OCI-LY3 (cell line): ENCODE measurements around the gene BICD1.

Experiments
- H2AFZ ChIP-seq: fragments of 200-600, 300-600 bp; shearing (Covaris generic); 2 replicates; pipeline ENCODE4 v1.6.0; 2014; ENCODE audit warnings: antibody characterized with exemption, low read depth, low read length
- H3K27ac ChIP-seq: fragments of 200-600, 300-600 bp; sonication (generic); 2 replicates; pipeline ENCODE4 v1.5.1; 2014; ENCODE audit warnings: mild to moderate bottlenecking, low read length, moderate library complexity, mixed read lengths
- H3K27me3 ChIP-seq: fragments of 200-600, 300-600 bp; sonication (generic); 2 replicates; pipeline ENCODE4 v1.6.1; 2014; ENCODE audit warnings: low read depth, low read length, mixed read lengths
- H3K36me3 ChIP-seq: fragments of 200-600, 300-600 bp; sonication (generic); replicated peaks from 2 replicates; pipeline ENCODE3; 2014; ENCODE audit warnings: low read depth, low read length, mixed read lengths
- H3K4me1 ChIP-seq: fragments of 300-600, 200-600 bp; sonication (generic); 2 replicates; pipeline ENCODE4 v1.6.1; 2014; ENCODE audit warnings: low read length, mixed read lengths
- H3K4me2 ChIP-seq: fragments of 200-600, 300-600 bp; sonication (generic); 2 replicates; pipeline ENCODE4 v1.6.1; 2014; ENCODE audit warnings: low read length, mixed read lengths
- H3K4me3 ChIP-seq: fragments of 300-600, 200-600 bp; sonication (generic); 2 replicates; pipeline ENCODE4 v1.5.1; 2014; ENCODE audit warnings: antibody characterized with exemption, mild to moderate bottlenecking, low read length, moderate library complexity
- H3K79me2 ChIP-seq: fragments of 300-600, 200-600 bp; shearing (Covaris generic); 2 replicates; pipeline ENCODE4 v1.6.1; 2014; ENCODE audit warnings: mild to moderate bottlenecking, low read length, mixed read lengths
- H3K9ac ChIP-seq: fragments of 300-600, 200-600 bp; shearing (Covaris generic); 2 replicates; pipeline ENCODE4 v1.6.0; 2014; ENCODE audit warnings: mild to moderate bottlenecking, low read length, moderate library complexity
- H3K9me3 ChIP-seq: fragments of 200-600, 300-600 bp; shearing (Covaris generic); 2 replicates; pipeline ENCODE4 v1.6.1; 2014; ENCODE audit warnings: low read length, mixed read lengths; ENCODE audit not compliant: insufficient read depth
- H4K20me1 ChIP-seq: fragments of 200-600, 300-600 bp; sonication (generic); 2 replicates; pipeline ENCODE4 v1.6.1; 2016; ENCODE audit warnings: low read length, mixed read lengths; ENCODE audit not compliant: insufficient read depth
- CTCF ChIP-seq: fragments of 200-600, 300-600 bp; sonication (generic); IDR thresholded peaks from 2 replicates; pipeline ENCODE4 v1.5.1; 2014; ENCODE audit warnings: antibody characterized with exemption, low read length, low read depth
- EZH2phosphoT487 ChIP-seq: fragments of 200-600 bp; shearing (Covaris generic); IDR thresholded peaks from 2 replicates; pipeline ENCODE4 v1.6.1; 2018; ENCODE audit warnings: antibody characterized with exemption, mixed run types, low read depth

Gene BICD1

DNA sequence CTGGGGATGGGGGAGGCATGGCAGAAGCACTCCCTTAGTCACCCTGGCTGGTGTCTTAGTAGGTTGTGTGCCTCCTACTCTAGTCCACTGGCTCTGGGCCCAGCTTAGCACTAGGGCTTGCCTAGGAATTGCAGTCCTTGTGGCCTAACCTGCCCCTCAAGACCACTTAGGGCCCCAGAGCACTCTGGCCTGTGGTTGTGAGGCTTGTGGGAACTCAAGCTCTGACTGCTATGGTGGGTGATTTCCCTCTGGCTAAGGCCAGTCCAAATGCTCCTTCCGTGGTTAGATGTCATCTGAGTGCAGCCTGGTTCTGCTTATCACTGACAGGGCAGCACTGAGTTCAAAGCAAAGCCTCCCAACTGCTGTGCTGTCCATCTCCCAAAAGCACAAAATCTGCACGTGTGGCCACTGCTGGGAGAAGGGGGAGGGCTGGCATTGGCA is 312.9 kb downstream of the BICD1 start:
- Histone ChIP-seq H3K27me3 (no peaks in the 10 kb centered on the region), H3K4me3 (no peak overlapping the region), H3K36me3 (no peaks in the 10 kb centered on the region), H3K27ac (no peak overlapping the region), H4K20me1 (no peaks in the 10 kb centered on the region), H3K9ac (no peak overlapping the region), H3K4me2 (no peak overlapping the region), H3K4me1 (peaks cover 4% of the 10 kb centered on the region; the same call in 1 of the 2 replicates), H3K79me2 (no peaks in the 10 kb centered on the region), H3K9me3 (no peaks in the 10 kb centered on the region), H2AFZ (no peak overlapping the region)
- TF ChIP-seq EZH2phosphoT487 (no peak), CTCF (no peak)

GRCh38 chr12:32420356-32420755 is 313.7 kb downstream of the BICD1 start:
- peaks cover 4% of the 10 kb centered on the region; the same call in 1 of the 2 replicates for H3K4me1 ChIP-seq
- no peaks in the 10 kb centered on the region for H3K79me2 ChIP-seq
- H3K9ac ChIP-seq: no peak overlapping the region
- no peaks in the 10 kb centered on the region for H3K36me3 ChIP-seq
- no peaks in the 10 kb centered on the region for H4K20me1 ChIP-seq
- no peak overlapping the region for H3K4me3 ChIP-seq
- H3K27ac ChIP-seq: no peak overlapping the region
- no peaks in the 10 kb centered on the region for H3K27me3 ChIP-seq
- H2AFZ ChIP-seq: no peak overlapping the region
- TF ChIP-seq EZH2phosphoT487: no peak
- TF ChIP-seq CTCF: no peak
- no peaks in the 10 kb centered on the region for H3K9me3 ChIP-seq
- no peak overlapping the region for H3K4me2 ChIP-seq

DNA sequence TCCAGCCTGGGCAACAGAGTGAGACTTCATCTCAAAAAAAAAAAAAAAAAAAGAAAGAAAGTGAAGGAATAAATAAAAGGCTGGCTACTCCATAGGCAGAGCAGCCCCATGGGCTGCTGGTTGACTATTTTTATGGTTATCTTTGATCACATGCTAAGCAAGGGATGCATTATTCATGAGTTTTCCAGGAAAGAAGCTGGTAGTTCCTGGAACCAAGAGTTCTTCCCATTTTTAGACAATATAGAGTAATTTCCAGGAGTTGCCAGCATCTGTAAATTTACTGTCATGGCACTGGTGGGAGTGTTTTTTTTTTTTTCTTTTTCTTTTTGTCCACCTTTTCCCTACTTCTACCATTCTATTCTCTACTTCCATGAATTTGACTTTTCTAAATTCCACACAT is 316.9 kb downstream of the BICD1 start:
- H3K4me2 ChIP-seq: no peak overlapping the region
- H3K79me2 ChIP-seq: no peaks in the 10 kb centered on the region

DNA sequence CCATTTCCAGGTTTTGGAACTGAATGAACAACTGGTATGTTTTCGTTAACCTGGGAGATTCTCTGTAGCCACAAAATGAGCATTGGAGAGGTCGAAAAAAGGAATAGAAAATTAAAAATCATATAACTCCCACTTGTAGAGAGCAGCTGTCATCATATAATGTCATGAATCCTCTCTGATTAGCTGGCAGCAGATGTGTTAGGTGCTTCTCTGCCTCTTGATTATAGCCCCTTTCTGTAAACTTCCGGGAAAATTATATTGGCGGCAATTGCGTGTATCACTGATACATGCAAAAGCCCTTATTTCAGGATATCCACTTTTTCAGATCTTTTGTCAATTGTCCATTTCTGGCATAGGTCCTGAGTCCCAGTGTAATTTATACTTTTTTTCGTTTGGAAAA is 324.4 kb downstream of the BICD1 start:
- Histone ChIP-seq H3K27me3 (no peaks in the 10 kb centered on the region), H2AFZ (no peak overlapping the region), H3K4me3 (no peak overlapping the region), H3K4me2 (no peak overlapping the region), H3K79me2 (no peaks in the 10 kb centered on the region), H3K9ac (no peak overlapping the region), H4K20me1 (no peaks in the 10 kb centered on the region), H3K27ac (no peak overlapping the region), H3K9me3 (no peaks in the 10 kb centered on the region), H3K36me3 (no peaks in the 10 kb centered on the region), H3K4me1 (no peaks in the 10 kb centered on the region)
- TF ChIP-seq EZH2phosphoT487: no peak
- no peak for TF ChIP-seq CTCF

More for the DNA sequence above, 316.9 kb downstream of the BICD1 start:
- TF ChIP-seq EZH2phosphoT487: no peak
- no peak for TF ChIP-seq CTCF
- Histone ChIP-seq H3K36me3 (no peaks in the 10 kb centered on the region), H3K4me1 (peaks cover 4% of the 10 kb centered on the region; the same call in 1 of the 2 replicates), H4K20me1 (no peaks in the 10 kb centered on the region), H3K4me3 (no peak overlapping the region), H3K27me3 (no peaks in the 10 kb centered on the region), H2AFZ (no peak overlapping the region), H3K9ac (no peak overlapping the region), H3K27ac (no peak overlapping the region), H3K9me3 (no peaks in the 10 kb centered on the region)
